HTERT RPE-1 (cell line): ENCODE results near the gene SERBP1.
"Not testable (repeated sequence)": the region's sequence is repeated elsewhere in the genome, so short reads cannot be mapped to it uniquely, and the experiment has no call there.

Experiments used
- in situ Hi-C: fragments of 300-500 bp; cut with MboI; formaldehyde crosslinking; loops from 4 replicates; pipeline ENCODE4 v1.14.3; 2020; ENCODE audit warnings: low sequenced_read_pairs

Gene SERBP1

DNA sequence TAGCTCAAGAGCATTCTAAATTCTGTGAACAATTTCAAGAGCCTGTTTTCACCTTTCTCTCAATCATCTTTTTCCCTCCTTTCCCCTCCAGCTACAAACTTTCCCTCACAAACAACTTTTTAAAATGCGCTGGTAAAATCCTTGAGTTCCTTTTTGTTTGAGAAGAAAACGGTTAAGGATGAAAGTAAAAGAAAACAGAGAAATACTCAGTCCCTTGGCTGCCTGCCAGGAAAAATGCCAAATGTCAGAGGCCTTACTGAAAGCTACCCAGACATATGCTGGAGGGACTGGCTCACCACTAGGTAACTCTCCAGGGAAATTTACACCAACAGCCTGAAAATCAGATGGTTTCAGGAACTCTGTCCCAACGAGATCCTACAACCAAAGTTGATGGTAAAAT, 11.0 kb upstream of the SERBP1 start:
- in situ Hi-C loops, result no loop called here

DNA sequence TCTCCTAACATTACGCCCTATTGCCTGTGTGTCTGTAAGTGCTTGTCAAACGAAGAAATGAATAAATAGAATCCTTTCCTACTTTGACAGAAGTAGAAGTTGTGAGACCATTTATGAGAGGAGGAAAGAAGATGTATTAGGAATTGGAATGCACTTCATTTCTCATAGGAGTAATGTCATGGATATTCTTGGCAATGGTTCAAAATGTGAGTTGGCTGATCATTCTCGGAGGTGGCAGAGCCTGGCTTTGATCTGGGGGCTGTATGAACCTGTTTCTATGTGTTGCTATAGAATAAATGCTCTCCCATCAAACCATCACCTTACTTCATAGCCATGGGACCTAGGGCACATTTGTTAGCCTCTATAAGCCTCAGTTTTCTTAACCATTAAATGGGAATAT, 10.1 kb upstream of the SERBP1 start:
- in situ Hi-C loops, result no loop called here

DNA sequence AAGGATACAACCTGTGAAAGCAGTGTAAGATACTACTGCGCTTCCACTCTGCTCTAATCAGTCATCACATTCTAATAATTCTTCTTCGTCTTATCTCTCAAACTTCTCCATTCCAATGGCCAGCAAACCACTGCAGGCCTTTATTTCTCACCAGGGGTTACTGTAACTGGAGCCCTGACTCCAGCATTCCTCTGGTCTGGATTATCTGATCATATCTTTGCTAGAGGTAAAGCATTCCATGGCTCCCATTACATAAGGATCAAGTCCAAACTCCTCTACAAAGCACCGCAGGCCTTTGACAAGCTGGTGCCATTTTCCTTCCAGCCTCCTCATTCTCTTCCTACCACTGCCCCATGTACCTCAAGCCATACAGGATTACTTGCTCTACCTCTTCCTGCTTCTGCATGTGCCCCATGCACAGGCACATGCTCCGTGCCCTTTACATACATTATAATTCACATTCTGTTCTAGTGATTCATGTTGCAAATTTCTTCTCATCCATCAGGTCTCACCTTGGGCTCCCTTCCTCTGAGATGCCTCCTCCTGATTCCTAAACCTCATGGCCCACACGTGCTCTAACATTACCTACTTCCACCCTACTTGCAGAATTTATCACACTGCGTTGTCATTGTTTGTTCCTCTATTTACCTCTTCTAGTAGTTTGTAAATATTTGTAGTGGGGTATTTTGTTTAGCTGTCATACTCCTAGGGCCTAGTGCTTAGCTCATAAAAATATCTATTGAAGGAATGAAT, 9.3 kb upstream of the SERBP1 start:
- in situ Hi-C loops, result no loop called here

- in situ Hi-C loops, result no loop called here
Observed at GRCh38 chr1:67437961-67438360, 7.8 kb upstream of the SERBP1 start.

- in situ Hi-C loops, result no loop called here
Observed at GRCh38 chr1:67436511-67437055, 6.4 kb upstream of the SERBP1 start.

DNA sequence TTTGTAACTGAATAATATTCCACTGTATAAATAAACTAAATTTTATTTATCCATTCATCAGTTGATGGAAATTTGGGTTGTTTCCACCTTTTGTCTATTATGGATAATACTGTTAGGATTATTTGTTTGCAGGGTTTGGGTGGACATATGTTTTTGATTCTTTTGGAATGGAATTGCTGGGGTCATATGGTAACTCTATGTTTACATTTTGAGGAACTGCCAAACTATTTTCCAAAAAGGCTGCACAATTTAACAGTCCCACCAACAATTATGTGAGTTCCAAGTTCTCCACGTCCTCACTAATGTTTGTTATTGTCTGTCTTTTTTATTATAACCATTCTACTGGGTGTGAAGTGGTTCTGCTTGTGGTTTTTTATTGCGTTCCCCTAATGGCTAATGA, 4.3 kb upstream of the SERBP1 start:
- in situ Hi-C loops, result no loop called here

- in situ Hi-C loops, result no loop called here
Observed at GRCh38 chr1:67433837-67434236, 3.6 kb upstream of the SERBP1 start.

GRCh38 chr1:67432745-67433144, 2.5 kb upstream of the SERBP1 start:
- in situ Hi-C loops, result no loop called here

DNA sequence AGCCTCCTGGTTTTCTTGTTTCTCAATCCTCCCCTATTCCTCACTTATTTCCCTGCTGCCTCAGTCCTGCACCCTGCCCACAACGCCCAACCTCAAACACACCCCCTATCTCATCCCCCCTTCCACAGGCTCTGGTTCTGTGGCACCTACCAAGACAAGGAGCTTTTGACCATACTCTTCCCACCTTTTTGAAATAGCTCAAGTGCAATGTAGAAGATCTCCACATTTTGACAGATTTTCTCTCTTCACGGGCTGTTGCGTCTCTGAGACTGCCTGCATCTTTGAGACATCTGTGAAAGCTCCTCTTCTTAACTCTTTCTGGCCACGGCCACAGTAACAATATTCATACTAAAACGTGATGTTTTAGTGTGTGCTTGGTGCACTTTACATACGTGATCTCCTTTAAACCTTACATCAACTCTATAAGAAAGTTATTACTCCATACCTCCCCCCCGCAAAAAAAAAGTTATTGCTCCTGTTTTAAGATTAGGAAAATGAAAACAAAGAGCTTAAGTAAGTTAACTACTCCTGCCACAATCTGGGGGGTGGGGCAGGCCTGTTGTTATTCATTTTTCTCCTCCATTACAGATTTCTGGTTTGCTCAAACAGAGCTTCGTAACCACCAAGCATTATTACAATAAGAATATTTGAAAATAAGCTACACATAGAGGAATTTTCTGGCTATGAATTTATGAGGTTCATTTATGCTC, 1.8 kb upstream of the SERBP1 start:
- in situ Hi-C loops, result no loop called here

GRCh38 chr1:67431156-67431765, 1.1 kb upstream of the SERBP1 start:
- in situ Hi-C loops, result no loop called here

DNA sequence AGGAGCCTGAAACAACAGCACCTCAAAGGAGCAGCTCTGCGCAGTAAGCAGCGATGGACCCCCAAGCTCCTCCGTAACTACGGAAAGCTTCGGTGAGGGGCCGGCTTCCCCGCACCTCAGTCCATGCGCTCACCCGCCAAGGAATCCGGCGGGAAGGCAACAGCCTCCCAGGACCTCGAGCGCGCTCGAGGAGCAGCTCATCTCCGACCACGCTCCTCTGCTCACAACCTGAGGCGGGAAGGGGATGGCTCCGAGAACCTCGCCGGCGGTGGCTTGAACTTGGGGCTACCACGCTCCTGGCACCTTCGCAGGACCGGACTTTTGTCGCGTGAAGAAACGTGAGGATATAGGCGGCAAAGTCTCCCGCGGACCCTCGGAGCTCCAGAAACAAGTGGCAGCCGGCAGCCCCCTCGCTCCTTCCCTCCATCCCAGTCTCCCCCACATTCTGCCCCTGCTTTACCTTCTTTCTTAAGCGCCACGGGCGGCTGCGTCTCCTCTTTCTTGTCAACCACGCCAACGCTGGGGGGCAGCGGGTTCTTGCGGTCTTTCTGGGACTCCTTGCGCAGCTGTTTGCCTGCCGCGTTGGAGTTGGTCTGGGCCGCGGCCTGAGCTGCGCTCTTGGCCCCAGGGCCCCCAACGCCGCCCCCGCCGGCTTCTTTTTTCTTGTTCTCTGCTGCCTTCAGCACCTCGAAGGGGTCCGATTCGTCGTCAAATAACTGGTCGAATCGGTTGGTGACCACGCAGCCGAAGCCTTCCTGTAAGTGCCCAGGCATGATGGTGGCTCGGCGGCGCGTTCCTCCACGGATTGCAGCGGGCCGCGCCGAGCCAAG, 459 bp downstream of the SERBP1 start:
- in situ Hi-C loops, result no loop called here

- in situ Hi-C loops, result no loop called here
Observed at GRCh38 chr1:67429011-67429527, 1.1 kb downstream of the SERBP1 start.

GRCh38 chr1:67427947-67428346, 2.3 kb downstream of the SERBP1 start:
- in situ Hi-C loops, result no loop called here

DNA sequence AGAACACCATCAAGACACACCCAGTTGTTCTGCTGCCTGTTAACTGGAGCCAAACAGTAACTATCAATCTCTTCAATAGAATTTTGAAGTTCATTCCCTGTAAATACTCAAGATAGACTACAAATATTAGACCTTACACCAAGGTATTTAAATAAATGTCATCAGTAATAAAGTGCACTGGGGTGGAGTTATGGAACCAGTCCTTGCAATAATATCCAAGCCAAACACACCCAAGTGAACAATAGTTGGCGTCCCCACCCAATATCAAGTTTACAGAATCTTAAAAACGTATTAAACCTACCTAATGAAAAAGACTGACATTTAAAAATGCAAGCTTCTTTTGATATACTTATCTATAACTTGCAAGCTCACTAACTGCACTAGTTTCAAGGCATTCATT, 2.7 kb downstream of the SERBP1 start:
- in situ Hi-C loops, result no loop called here

DNA sequence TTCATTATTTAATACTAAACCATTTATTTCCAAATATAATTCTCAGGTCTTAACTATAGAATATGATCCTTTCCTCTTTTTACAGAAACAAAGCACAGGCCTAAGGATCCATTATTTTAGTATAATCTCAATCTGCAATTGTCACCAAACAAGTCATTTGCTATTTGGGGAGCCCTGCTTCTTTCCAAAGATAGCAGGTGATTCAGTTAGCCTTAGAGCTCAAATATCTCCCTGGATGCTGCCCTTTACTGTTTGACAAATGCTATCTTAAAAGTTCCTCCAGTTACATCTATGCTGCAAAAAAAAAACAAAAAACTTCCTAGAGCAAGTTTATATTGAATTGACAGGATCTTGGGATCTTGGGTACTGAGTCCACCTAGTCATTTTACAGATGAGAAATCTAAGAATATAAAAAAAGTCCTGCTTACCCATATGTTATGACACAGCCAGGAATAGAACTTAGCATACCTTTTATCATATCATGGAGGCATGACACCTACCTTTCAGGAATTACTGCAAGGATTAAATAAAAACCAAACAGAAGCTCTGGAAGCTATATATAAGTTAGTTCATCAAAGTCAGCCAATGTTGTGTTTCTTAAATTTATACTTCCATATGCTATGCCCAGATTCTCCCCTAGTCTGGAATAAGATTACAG, 9.2 kb downstream of the SERBP1 start:
- in situ Hi-C loops, result no loop called here

- in situ Hi-C loops, result no loop called here
Observed at GRCh38 chr1:67418839-67419586, 11.2 kb downstream of the SERBP1 start.

- in situ Hi-C loops, result not testable (repeated sequence)
Observed at GRCh38 chr1:67417733-67418132, 12.5 kb downstream of the SERBP1 start.

DNA sequence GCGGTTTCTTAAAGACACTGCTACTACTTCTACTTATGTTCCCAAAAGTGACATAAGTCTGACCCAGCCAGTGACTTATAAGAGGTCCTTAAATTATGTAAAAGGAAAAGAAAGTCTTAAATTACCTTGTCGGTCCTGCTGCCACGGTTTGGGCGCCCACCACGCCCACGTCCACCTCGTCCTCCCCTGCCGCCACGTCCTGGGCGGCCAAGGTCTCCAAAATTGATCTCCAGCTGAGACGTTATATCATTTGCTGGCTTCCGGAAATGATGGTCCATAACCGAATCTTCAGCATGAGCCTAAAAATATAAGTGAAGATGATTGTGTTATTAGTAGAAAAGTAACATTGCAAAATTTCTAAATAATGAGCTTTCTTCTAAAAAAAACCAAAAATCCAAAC, 15.2 kb downstream of the SERBP1 start:
- in situ Hi-C loops, result no loop called here

DNA sequence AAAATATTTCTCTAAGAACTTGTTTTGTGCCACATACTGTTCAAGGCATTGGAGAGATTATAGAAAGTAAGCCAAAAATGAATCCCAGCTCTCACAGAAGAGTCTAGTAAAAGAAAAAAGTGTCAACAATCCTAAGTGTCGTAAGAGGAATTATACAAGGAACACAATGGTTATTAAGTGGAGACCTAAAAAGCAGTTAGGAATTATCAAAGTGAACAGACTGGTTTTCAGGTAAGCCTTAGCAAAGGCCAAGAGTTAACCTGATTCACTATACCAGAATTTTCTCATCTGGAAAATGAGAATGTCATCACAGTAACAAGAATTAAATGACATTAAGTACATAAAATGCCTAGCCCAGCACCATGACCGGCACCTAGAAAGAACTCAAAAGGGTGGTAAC, 15.6 kb downstream of the SERBP1 start:
- in situ Hi-C loops, result no loop called here

DNA sequence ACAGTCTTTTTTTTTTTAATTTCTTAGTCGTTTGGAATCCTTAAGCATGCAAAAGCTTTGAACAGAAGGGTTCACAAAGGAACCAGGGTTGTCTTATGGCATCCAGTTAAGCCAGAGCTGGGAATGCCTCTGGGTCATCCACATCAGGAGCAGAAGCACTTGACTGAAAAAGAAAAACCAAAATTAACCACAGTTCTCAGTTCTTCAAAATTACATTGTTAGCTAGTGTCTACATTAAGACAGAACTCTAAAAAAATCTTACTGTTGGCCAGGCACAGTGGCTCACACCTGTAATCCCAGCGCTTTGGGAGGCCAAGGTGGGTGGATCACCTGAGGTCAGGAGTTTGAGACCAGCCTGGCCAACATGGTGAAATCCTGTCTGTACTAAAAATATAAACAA, 17.1 kb downstream of the SERBP1 start:
- in situ Hi-C loops, result not testable (repeated sequence)
